HG03460 (cell line): ENCODE results near the gene C3orf22.
"Not testable (repeated sequence)": the region's sequence is repeated elsewhere in the genome, so short reads cannot be mapped to it uniquely, and the experiment has no call there.

Experiments used
- ATAC-seq: cut with Tn5 transposase; IDR thresholded peaks from one replicate; pipeline ENCODE4 v1.9.1; 2021; ENCODE audit not compliant: unreplicated experiment

Gene C3orf22, protein sequence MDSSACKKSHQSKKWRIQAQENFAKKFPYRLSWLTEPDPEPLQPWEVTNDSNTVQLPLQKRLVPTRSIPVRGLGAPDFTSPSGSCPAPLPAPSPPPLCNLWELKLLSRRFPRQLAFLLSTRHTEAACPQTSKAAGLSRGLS

GRCh38 chr3:126558336-126559071 is at the start of gene C3orf22:
Gene C3orf22, minus strand, starts transcription at chr3:126558932. Its CDS starts 5,542 bp downstream, at chr3:126553390.
- ATAC-seq: no peak

GRCh38 chr3:126607214-126607908 is 48.6 kb upstream of the C3orf22 start:
- ATAC-seq: no peak

DNA sequence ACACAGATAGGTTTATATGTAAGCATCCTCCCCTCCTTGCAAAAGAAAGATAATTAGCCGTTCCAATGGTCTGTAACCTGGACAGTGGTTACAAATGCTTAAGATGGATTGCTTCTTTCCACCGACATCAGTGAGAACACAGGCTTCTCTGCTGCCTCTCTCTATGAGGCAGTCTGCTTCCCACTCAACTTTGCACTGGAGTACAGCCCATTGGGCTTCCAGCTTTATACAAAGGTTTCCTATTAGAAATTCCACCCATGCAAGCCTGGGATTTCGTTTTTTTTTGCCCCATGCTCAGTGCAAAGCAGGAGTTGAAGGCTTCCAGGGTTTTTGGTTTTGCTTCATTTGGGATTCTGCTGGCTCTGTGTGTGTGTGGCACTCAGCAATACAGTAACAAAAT is 47.3 kb upstream of the C3orf22 start:
- ATAC-seq: no peak

- ATAC-seq: no peak
Measured at GRCh38 chr3:126604691-126605090, 46.0 kb upstream of the C3orf22 start.

DNA sequence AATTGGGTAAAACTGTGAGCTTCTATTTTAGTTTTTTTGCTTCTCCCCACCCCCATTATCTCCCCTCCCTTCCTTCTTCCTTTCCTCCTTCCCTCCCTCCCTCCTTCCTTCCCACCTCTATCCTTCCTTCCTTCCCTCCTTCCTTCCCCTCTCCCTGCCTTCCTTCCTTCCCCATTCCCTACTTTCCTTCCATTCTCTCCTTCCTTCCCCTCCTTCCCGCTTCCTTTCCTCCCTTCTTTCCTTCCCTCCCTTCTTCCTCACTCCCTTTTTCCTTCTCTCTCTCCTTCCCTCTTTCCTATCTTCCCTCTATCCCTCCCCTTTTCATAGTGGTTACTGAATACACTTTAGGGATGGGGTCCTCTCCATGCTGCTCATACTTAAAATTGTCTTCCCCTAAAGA is 40.4 kb upstream of the C3orf22 start:
- no peak for ATAC-seq

GRCh38 chr3:126595479-126595878 is 36.7 kb upstream of the C3orf22 start:
- ATAC-seq: not testable (repeated sequence)

GRCh38 chr3:126591515-126591914 is 32.8 kb upstream of the C3orf22 start:
- ATAC-seq: not testable (repeated sequence)

DNA sequence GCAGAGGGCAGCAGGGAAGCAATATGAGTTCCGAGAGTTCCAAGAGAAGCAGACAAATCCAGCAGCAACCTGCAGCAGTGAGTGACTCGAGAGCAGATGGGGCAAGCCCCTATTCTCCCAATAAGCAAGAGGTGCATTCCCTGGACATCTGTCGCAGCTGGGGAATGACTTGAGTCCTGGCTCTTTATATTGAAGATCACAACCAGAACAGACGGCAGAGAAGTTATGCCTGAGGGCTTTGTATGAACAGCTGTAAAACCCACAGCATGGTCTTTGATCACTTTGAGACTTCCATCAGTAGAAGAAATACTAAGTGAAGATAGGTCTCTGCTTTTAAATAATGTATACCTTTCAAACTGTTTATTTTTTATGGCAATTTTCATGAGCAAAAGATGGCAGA is 23.6 kb upstream of the C3orf22 start:
- no peak for ATAC-seq

- ATAC-seq: no peak
Measured at GRCh38 chr3:126581569-126581968, 22.8 kb upstream of the C3orf22 start.

DNA sequence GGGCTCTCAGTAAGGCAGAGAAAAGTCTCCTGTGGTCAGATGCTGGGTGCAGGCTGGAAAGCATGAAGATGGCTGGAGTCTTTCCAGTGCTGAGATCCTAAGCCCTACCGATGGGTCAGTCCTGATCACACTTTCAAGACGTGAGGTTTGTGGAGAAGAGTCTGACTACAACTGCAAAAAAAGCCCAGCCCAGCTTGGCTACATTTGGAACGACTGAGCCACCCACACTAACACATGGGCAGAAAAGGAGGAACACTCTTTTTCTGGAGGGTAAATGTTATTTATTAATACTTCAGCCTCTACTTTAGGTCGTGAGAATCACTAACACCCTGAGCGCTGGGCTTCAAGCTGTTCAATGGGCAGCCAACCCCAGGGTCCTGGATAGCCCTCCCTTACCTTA is 22.0 kb upstream of the C3orf22 start:
- ATAC-seq: no peak

DNA sequence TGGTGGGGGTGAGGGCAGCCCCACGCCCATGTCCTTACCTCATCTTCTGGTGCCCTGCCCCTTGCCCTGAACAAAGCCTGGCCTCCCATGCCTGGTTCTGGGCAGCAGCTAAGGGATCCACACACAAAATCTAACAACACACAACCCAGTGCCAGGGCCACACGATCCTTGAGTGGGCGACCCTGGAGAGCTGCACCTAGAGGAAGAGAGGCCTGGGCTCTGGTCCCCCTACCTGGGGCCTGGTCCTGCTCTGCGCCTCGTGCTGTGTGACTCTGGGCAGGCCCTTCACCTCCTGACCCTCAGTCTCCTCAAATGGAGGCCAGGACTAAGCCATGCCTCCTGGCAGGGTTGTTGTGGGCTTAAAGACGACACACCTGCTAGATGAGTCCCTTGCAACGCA is 20.0 kb upstream of the C3orf22 start:
- ATAC-seq: no peak

- ATAC-seq: no peak
Measured at GRCh38 chr3:126577261-126577660, 18.5 kb upstream of the C3orf22 start.

DNA sequence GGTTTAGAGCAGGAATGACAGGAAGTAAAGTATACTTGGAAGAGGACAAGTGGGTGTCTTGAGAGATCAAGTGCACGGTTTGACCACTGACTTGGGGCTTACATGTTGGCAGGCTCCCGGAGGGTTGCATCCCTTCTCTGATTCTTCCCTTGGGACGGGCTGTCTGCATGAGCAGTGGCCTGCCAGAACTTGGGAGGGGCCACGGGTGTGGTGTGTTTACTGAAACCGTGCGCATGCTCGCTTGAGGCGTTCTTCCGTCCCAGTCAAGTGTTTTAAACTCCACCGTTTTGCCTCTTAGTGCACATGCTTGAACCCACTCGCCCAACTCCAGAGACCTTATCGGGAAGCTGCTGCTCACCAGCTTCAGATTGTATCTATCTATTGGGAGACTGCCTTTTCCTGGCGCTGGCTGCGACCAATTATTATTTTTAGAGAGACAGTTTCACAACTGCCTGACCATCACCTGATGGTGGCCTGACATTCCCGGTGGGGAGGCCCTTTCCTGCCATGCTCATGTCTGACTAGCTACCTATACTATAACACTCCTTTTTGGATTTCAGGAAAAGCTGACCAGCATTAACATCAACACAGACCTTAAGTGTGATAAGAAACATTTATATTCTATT is 14.9 kb upstream of the C3orf22 start:
- ATAC-seq: no peak

GRCh38 chr3:126571078-126571477 is 12.3 kb upstream of the C3orf22 start:
- no peak for ATAC-seq

DNA sequence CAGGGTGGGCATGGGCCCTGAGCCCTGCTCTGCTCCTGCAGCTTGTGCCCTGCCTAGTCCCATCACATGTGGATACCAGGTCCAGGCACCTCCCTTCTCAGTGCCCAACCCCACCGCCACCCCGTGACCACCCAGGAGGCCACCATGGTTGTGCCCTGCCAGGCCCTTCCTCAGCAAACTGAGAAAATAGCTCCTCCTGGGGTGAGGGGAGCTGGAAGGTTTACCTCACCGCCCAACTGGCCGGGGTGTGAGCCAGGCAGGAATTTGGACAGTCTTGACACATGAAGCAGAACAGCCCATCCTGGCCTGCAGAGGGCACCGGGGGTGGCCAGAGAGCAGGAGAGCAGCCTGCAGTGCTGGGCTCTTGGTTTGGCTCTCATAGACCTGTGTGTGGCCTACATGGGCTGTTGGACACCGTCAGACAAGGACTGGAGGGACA is 11.4 kb upstream of the C3orf22 start:
- ATAC-seq: no peak

DNA sequence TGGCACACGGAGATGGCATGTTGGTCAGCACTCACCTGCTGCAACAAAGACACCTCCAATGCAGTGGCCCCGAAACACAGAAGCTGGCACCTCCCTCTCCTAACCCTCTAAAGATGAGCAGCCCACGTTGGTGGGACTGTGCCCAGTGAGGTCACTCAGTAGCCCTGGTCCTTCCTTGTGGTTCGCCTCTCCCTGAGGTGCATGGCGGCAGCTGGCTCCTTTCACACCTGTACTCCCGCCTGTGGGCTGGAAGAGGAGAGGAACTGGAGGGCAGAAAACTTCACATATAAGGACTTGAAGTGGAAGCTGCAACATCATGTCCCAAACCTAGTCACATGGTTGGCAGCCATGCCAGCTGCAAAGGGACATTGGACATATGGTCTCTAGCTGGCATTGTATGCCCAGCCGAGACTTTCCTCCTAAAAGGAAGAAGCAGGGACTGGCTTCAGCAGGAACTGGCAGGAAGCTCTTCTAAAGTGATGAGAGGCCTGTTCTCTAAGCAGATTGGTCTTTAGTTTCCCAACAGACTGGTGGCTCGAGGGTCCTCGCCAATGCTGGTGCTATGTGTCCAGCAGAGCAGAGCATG is 10.8 kb upstream of the C3orf22 start:
- ATAC-seq: no peak

DNA sequence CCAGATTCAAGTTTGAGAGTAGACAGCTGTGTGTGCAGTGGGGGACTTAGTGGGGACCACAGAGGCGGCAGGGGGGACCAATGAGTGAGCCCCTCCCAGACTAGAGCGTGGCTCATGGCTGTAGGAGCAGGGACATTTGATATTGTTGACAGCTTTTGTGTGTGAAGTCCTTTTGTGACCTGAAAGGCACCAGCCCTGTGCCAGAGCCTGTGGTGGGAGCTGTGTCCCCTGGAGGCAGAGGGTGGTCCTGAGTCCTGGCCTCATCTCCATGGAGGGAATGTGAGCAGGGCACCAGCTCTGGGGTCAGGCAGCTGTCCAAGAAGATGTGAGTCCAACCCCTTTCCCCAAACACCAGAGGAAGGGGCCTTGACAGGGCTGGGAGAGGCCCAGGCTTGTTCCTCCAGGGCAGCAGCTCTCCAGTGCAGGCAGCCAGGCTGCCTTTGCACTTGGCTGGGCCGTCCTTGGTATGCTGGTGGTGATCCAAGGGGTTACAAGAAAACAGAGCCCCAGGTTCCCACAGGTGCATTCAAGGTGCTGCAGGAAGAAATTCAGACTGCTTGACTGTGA is 10.1 kb upstream of the C3orf22 start:
- ATAC-seq: no peak

- no peak for ATAC-seq
Measured at GRCh38 chr3:126567696-126568438, 9.1 kb upstream of the C3orf22 start.

- ATAC-seq: no peak
Measured at GRCh38 chr3:126562737-126563276, 4.1 kb upstream of the C3orf22 start.

DNA sequence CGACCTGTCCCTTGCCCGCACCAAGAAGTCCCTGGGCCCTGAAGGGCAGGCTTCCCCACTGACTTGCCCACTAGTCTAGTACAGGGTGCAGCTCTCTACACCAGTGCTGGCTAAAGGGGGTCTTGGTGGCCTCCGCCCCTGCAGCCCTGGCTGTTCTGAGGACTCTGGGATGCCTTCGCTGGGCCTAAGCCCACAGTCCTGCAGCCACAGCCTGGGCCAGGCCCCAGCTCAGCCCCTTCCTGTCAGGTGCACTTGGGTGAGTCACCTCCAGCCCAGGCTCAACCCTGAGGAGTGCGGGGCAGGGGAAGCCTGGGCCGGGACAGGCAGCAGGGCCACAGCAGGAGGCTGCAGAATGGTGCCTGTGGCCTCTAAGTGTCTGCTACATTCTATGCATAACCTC is 971 bp downstream of the C3orf22 start:
- ATAC-seq: no peak
